K562 (cell line): ENCODE data around the gene PUM1. TPM values are rescaled to one million over a fixed set of nuclear protein-coding genes. Genes with fewer than 3 reads are reported as not detected.

Experiments used
- ATAC-seq: fragments of 200-7000 bp; cut with Tn5 transposase; 3 replicates; pipeline ENCODE4 v1.9.1; 2020; ENCODE audit warnings: moderate library complexity
- BruUV-seq: library from RNA; stranded (reverse); fragments of 400-500 nt; replicated peaks from 2 replicates; lab custom pipeline; 2021; lab: Mats Ljungman, UMichigan
- CTCF ChIA-PET: fragments of 300-600 bp; formaldehyde crosslinking; extraction: SDS; loops from one replicate; lab custom pipeline; 2021; ENCODE audit warnings: low intra/inter-chr PET ratio; lab: Yijun Ruan, JAX
- POLR2A ChIA-PET: fragments of 300-600, 350-650 bp; sonication (Branson Sonifier 250); formaldehyde crosslinking; extraction: SDS; loops from one replicate; lab custom pipeline; 2021; ENCODE audit warnings: antibody characterized with exemption, inconsistent platforms; lab: Yijun Ruan, JAX
- DNase-seq, 4 experiments: peaks; one replicate each; pipeline versions ENCODE4 v3.0.0 to v3.0.0-alpha.2; 2011 to 2018; ENCODE audit warnings: low spot score in 3 of 4, mixed read lengths in 3 of 4; ENCODE audit errors: extremely low read depth in 1 of 4
- FAIRE-seq: peaks from 2 replicates; lab custom pipeline; 2011; peaks lifted over from hg19 to GRCh38; lab: Jason Lieb, UNC
- H2AFZ ChIP-seq: 2 replicates; pipeline ENCODE4 v1.6.0; 2011; ENCODE audit warnings: low read depth, low read length, control low read depth, inconsistent platforms
- H3K27ac ChIP-seq: fragments of 200-600 bp; 3 replicates; pipeline ENCODE4 v1.8.0; 2011; ENCODE audit warnings: low read depth, mild to moderate bottlenecking, control low read depth, inconsistent platforms, low read length, moderate library complexity, mixed read lengths; ENCODE audit errors: extremely low read depth
- H3K27me3 ChIP-seq, 2 experiments: fragments of 300-600 bp in 1 of 2; 2 replicates in 1 of 2; 3 replicates in 1 of 2; pipeline versions ENCODE4 v1.6.0 to v1.8.0; 2011; ENCODE audit warnings: inconsistent platforms in 2 of 2, low read length in 2 of 2, mild to moderate bottlenecking in 1 of 2, mixed read lengths in 1 of 2, moderate library complexity in 1 of 2; ENCODE audit not compliant: control insufficient read depth in 2 of 2, insufficient read depth in 2 of 2
- H3K36me3 ChIP-seq: fragments of 300-600 bp; 3 replicates; pipeline ENCODE4 v1.8.0; 2011; ENCODE audit warnings: mild to moderate bottlenecking, low read length, inconsistent platforms; ENCODE audit not compliant: control insufficient read depth, insufficient read depth
- H3K4me1 ChIP-seq, 2 experiments: fragments of 200-600 bp in 1 of 2; replicated peaks in 1 of 2; 2 replicates in 1 of 2; 3 replicates in 1 of 2; pipeline versions ENCODE4 v1.5.1 to v1.8.0; 2011; ENCODE audit warnings: inconsistent platforms in 2 of 2, low read length in 2 of 2, mild to moderate bottlenecking in 1 of 2, mixed read lengths in 1 of 2, moderate library complexity in 1 of 2; ENCODE audit not compliant: control insufficient read depth in 2 of 2, insufficient read depth in 2 of 2
- H3K4me2 ChIP-seq: 2 replicates; pipeline ENCODE4 v1.6.1; 2011; ENCODE audit warnings: low read length, control low read depth, inconsistent platforms, mixed read lengths; ENCODE audit not compliant: insufficient read depth
- H3K4me3 ChIP-seq: fragments of 200-600 bp; sonication (generic), shearing (Covaris generic); 2 replicates; pipeline ENCODE4 v1.5.1; 2016; ENCODE audit warnings: control low read depth, inconsistent platforms
- H3K79me2 ChIP-seq: fragments of 200-600 bp; 3 replicates; pipeline ENCODE4 v1.8.0; 2011; ENCODE audit warnings: low read length, inconsistent platforms; ENCODE audit not compliant: control insufficient read depth, insufficient read depth
- H3K9ac ChIP-seq, 2 experiments: 2 replicates each; pipeline versions ENCODE4 v1.6.0 to v1.6.1; 2011; ENCODE audit warnings: low read depth in 2 of 2, low read length in 2 of 2, control low read depth in 1 of 2, inconsistent platforms in 1 of 2, mild to moderate bottlenecking in 1 of 2, mixed read lengths in 1 of 2; ENCODE audit not compliant: insufficient read depth in 1 of 2
- H3K9me1 ChIP-seq: one replicate; pipeline ENCODE4 v1.6.0; 2011; ENCODE audit warnings: inconsistent platforms, mild to moderate bottlenecking, low read length, moderate library complexity; ENCODE audit not compliant: control insufficient read depth, insufficient read depth
- H3K9me3 ChIP-seq: replicated peaks from 2 replicates; pipeline ENCODE4 v1.5.1; 2011; ENCODE audit warnings: low read depth, low read length, inconsistent platforms; ENCODE audit not compliant: control insufficient read depth, insufficient read depth
- H4K20me1 ChIP-seq: replicated peaks from 2 replicates; pipeline ENCODE4 v1.6.1; 2011; ENCODE audit warnings: low read length, inconsistent platforms, mixed read lengths; ENCODE audit not compliant: control insufficient read depth, insufficient read depth
- MYNN ChIP-seq, 2 experiments: sonication (generic); formaldehyde crosslinking in 1 of 2; IDR thresholded peaks; 2 replicates each; pipeline versions ENCODE4 v1.5.0 to v1.6.1; 2016 to 2020; ENCODE audit warnings: antibody characterized with exemption in 1 of 2, missing genetic modification reagents in 1 of 2
- PPARD ChIP-seq: fragments of 250-450 bp; sonication (Bioruptor Pico); IDR thresholded peaks from 2 replicates; pipeline ENCODE4 v1.8.0; 2022; ENCODE audit warnings: inconsistent platforms, mild to moderate bottlenecking, moderate library complexity
- TEAD4 ChIP-seq, 2 experiments: sonication (generic) in 1 of 2; formaldehyde crosslinking in 1 of 2; IDR thresholded peaks; 2 replicates each; pipeline versions ENCODE4 v1.6.1 to v1.8.0; 2012 to 2022; ENCODE audit warnings: borderline replicate concordance in 1 of 2, inconsistent platforms in 1 of 2, low read length in 1 of 2, mild to moderate bottlenecking in 1 of 2, missing genetic modification reagents in 1 of 2
- WHSC1 ChIP-seq: IDR thresholded peaks from one replicate; pipeline ENCODE4 v1.6.1; 2012; ENCODE audit warnings: low read length, control low read depth, inconsistent platforms
- ZNF785 ChIP-seq: fragments of 250-450 bp; sonication (Bioruptor Pico); IDR thresholded peaks from 2 replicates; pipeline ENCODE4 v1.4.0; 2020; ENCODE audit warnings: mild to moderate bottlenecking
- WGBS: fragments of 100-300 bp; shearing (Covaris generic); methylation state at CpG from one replicate; pipeline ENCODE4 v1.1.6; 2016; ENCODE audit warnings: low coverage, mixed read lengths; ENCODE audit not compliant: insufficient coverage; ENCODE audit errors: missing lambda C conversion rate; 5-methylcytosine and 5-hydroxymethylcytosine counted together
- in situ Hi-C: fragments of 300-500 bp; cut with MboI; formaldehyde crosslinking; loops from 4 replicates; pipeline ENCODE4 v1.15.0; 2018; ENCODE audit warnings: inconsistent platforms, mixed read lengths
- intact Hi-C: fragments of 100-400 bp; cut with micrococcal nuclease; formaldehyde crosslinking; loops from 2 replicates; pipeline ENCODE4 v1.14.2; 2022
- polyA plus RNA-seq, 8 experiments: library from polyadenylated mRNA; depleted of rRNA in 4 of 8; stranded (reverse) in 5 of 8; unstranded in 3 of 8; fragments of >200 nt; fragmentation: Nextera tagmentation in 2 of 8; fragmentation: Illumina TruSeq in 1 of 8; extraction: Ambion mirVana in 2 of 8; extraction: Trizol in 1 of 8; gene quantifications; 2 replicates each; pipeline versions ENCODE4 v1.2.1 to v1.2.3, GENCODE V29; 2011 to 2014; ENCODE audit warnings: inconsistent platforms in 1 of 8, missing spikeins in 1 of 8
- total RNA-seq, 7 experiments: library from RNA; depleted of rRNA in 6 of 7; stranded (reverse); fragments of >200 nt in 6 of 7; fragmentation: Illumina TruSeq in 2 of 7; extraction: Trizol in 2 of 7; gene quantifications; 2 replicates each; pipeline versions ENCODE4 v1.2.1 to v1.2.3, GENCODE V29; 2011 to 2021; ENCODE audit warnings: low replicate concordance in 1 of 7
- TF ChIP-seq, protein P1 (sequence below): fragments of 250-450 bp; sonication (Bioruptor Pico); IDR thresholded peaks from 2 replicates; pipeline ENCODE4 v1.5.0; 2022; ENCODE audit warnings: mild to moderate bottlenecking

Gene PUM1
- total and polyA plus RNA-seq, 9 of the 15 experiments (the other 6 are each of a cell fraction or from before 2014, with no cell fraction given) = 37.7 to 104 (median 55.7) TPM

DNA sequence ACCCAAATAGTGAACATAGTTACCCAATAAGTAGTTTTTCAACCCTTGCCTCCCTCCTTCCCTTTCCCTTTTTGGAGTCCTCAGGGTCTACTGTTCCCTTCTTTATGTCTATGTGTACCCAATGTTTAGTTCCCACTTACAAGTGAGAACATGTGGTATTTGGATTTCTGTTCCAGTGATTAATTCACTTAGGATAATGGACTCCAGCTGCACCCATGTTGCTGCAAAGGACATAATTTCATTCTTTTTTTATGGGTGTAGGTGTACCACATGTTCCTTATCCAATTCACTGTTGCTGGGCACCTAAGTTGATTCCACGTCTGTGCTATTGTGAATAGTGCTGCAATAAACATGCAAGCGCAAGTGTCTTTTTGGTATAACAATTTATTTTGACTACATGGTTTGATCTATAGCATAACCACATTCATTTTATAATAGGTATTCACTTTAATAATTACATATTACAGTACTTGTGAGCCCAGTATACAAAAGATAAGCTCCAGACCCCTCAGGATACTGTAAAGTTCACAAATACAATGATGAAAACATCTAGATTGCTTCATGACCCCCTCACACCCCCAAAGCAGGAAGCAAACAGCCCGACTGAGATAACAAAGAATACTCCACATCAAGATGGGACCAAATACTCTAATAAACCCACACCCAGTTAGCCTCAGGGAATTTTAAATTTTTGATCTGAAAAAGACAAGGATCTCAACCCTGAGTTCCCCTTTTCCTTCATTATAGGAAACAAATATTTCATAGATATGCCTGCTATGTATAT is 45.3 kb downstream of the PUM1 start:
- H3K4me3 ChIP-seq = no peak overlapping the region
- FAIRE-seq (no peak), DNase-seq (no peak), ATAC-seq (no peak)
- WGBS = 72% methylated on average over 3 of the region's 3 CpGs
- no peaks in the 10 kb centered on the region for H3K27me3 ChIP-seq
- peaks cover 37% of the 10 kb centered on the region for H4K20me1 ChIP-seq
- POLR2A ChIA-PET = interaction anchor here (1.6 kb wide), 1 partner anchor 21 kb away, joined by 8 read pairs; no protein-coding TSS in a partner anchor
- intact Hi-C loops = no loop called here
- in situ Hi-C loops = no loop called here
- no TSS peak for BruUV-seq
- H3K4me1 ChIP-seq = peaks cover 0 to 11% of the 10 kb centered on the region in 2 experiments; a peak in 4 of 5 replicates
- no peak for TF ChIP-seq MYNN (IDR thresholded peaks at IDR 0.05)
- TF ChIP-seq MYNN (CRISPR knock-in tag; IDR thresholded peaks at IDR 0.05) = no peak
- TF ChIP-seq TEAD4 (IDR thresholded peaks at IDR 0.05; ENCODE audit: low read length) = no peak
- TF ChIP-seq TEAD4 (CRISPR knock-in tag; IDR thresholded peaks at IDR 0.05; ENCODE audit: borderline replicate concordance) = no peak
- TF ChIP-seq, protein P1, sequence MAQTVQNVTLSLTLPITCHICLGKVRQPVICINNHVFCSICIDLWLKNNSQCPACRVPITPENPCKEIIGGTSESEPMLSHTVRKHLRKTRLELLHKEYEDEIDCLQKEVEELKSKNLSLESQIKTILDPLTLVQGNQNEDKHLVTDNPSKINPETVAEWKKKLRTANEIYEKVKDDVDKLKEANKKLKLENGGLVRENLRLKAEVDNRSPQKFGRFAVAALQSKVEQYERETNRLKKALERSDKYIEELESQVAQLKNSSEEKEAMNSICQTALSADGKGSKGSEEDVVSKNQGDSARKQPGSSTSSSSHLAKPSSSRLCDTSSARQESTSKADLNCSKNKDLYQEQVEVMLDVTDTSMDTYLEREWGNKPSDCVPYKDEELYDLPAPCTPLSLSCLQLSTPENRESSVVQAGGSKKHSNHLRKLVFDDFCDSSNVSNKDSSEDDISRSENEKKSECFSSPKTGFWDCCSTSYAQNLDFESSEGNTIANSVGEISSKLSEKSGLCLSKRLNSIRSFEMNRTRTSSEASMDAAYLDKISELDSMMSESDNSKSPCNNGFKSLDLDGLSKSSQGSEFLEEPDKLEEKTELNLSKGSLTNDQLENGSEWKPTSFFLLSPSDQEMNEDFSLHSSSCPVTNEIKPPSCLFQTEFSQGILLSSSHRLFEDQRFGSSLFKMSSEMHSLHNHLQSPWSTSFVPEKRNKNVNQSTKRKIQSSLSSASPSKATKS = no peak
- no peak for TF ChIP-seq PPARD (CRISPR knock-in tag)
- TF ChIP-seq ZNF785 (CRISPR knock-in tag) = no peak
- TF ChIP-seq WHSC1 = no peak
- H3K9me1 ChIP-seq = no peaks in the 10 kb centered on the region
- no peak overlapping the region for H3K9ac ChIP-seq
- H2AFZ ChIP-seq = no peak overlapping the region
- peaks cover 80% of the 10 kb centered on the region for H3K36me3 ChIP-seq
- CTCF ChIA-PET = interaction anchor here (0.6 kb wide), 1 partner anchor 79 kb away, joined by 3 read pairs; no protein-coding TSS in a partner anchor
- no peak overlapping the region for H3K4me2 ChIP-seq
- H3K9me3 ChIP-seq = no peaks in the 10 kb centered on the region
- H3K27ac ChIP-seq = no peak overlapping the region
- H3K79me2 ChIP-seq = peaks cover 95% of the 10 kb centered on the region
